Natural killer cell (primary cell): Measurements from ENCODE around the gene PPP1R3G. TPM values are rescaled to one million over a fixed set of nuclear protein-coding genes. Genes with fewer than 3 reads are reported as not detected.

ENCODE experiments used
- ATAC-seq, 3 donors: fragments of 150-1000 bp in 2 of 3; fragments of 200-7000 bp in 1 of 3; cut with Tn5 transposase; 1 replicate in 1 of 3; 2 replicates in 2 of 3; pipeline ENCODE4 v1.10.0; 2021; ENCODE audit warnings: mild to moderate bottlenecking in 2 of 3, moderate library complexity in 2 of 3
- DNase-seq, 2 donors: peaks; one replicate each; pipeline versions ENCODE4 v3.0.0 to v3.0.0-alpha.2; 2013 to 2021; ENCODE audit warnings: mixed read lengths in 1 of 2
- H3K27ac ChIP-seq: one replicate; pipeline ENCODE4 v1.5.1; 2013; ENCODE audit warnings: mild to moderate bottlenecking, low read length
- H3K27me3 ChIP-seq: one replicate; pipeline ENCODE4 v1.6.1; 2013; ENCODE audit warnings: low read length; ENCODE audit not compliant: control insufficient read depth, insufficient read depth
- H3K36me3 ChIP-seq: one replicate; pipeline ENCODE4 v1.6.1; 2013; ENCODE audit warnings: low read length; ENCODE audit not compliant: control insufficient read depth, insufficient read depth
- H3K4me1 ChIP-seq: one replicate; pipeline ENCODE4 v1.6.1; 2013; ENCODE audit warnings: low read length; ENCODE audit not compliant: control insufficient read depth, insufficient read depth
- H3K4me3 ChIP-seq: one replicate; pipeline ENCODE4 v1.5.1; 2013; ENCODE audit warnings: low read length
- H3K9me3 ChIP-seq: one replicate; pipeline ENCODE4 v1.6.1; 2013; ENCODE audit warnings: low read length; ENCODE audit not compliant: control insufficient read depth, insufficient read depth
- H3K27ac Mint-ChIP-seq, 2 donors: one replicate each; pipeline ENCODE4 v1.8.0; 2022; ENCODE audit warnings: mild to moderate bottlenecking in 2 of 2, mixed read lengths in 2 of 2, moderate library complexity in 1 of 2
- H3K27me3 Mint-ChIP-seq, 2 donors: one replicate each; pipeline ENCODE4 v1.8.0; 2022; ENCODE audit warnings: low read depth in 2 of 2, mixed read lengths in 2 of 2
- H3K36me3 Mint-ChIP-seq: one replicate; pipeline ENCODE4 v1.8.0; 2022; ENCODE audit warnings: mixed read lengths
- H3K4me1 Mint-ChIP-seq, 2 donors: one replicate each; pipeline ENCODE4 v1.8.0; 2022; ENCODE audit warnings: mixed read lengths in 2 of 2
- H3K4me3 Mint-ChIP-seq: one replicate; pipeline ENCODE4 v1.8.0; 2022; ENCODE audit warnings: mild to moderate bottlenecking, moderate library complexity, mixed read lengths
- H3K9me3 Mint-ChIP-seq, 2 donors: one replicate each; pipeline ENCODE4 v1.8.0; 2022; ENCODE audit warnings: mixed read lengths in 2 of 2
- CTCF ChIP-seq: fragments of 200-600 bp; IDR thresholded peaks from one replicate; pipeline ENCODE4 v1.8.0; 2022; ENCODE audit warnings: antibody characterized with exemption
- WGBS: methylation state at CpG from one replicate; pipeline ENCODE4 v1.1.7; 2013; ENCODE audit warnings: missing lambda C conversion rate; ENCODE audit not compliant: insufficient coverage; 5-methylcytosine and 5-hydroxymethylcytosine counted together
- intact Hi-C: fragments of 100-400 bp; cut with micrococcal nuclease; formaldehyde crosslinking; loops from one replicate; pipeline ENCODE4 v1.14.2; 2022
- total RNA-seq, 4 donors: library from RNA; stranded (reverse); fragments of 120-200 nt in 1 of 4; gene quantifications; one replicate each; pipeline versions ENCODE4 v1.2.3 to v1.2.4, GENCODE V29; 2013 to 2022

Gene PPP1R3G
- total RNA-seq, 3 donors from 2014 or later (not counting 1 experiment from before 2014, with no cell fraction given): 0.07 TPM; not detected in 2

- H3K4me3 Mint-ChIP-seq: no peak overlapping the region
- H3K4me1 Mint-ChIP-seq: no peaks in the 10 kb centered on the region
- DNase-seq (no peak), ATAC-seq (no peak)
- H3K9me3 Mint-ChIP-seq: no peaks in the 10 kb centered on the region
- TF ChIP-seq CTCF: no peak
- Histone ChIP-seq H3K4me1 (no peaks in the 10 kb centered on the region), H3K27ac (no peak overlapping the region), H3K9me3 (no peaks in the 10 kb centered on the region), H3K36me3 (no peaks in the 10 kb centered on the region), H3K27me3 (no peaks in the 10 kb centered on the region), H3K4me3 (no peak overlapping the region)
- no peaks in the 10 kb centered on the region for H3K27me3 Mint-ChIP-seq
- intact Hi-C loops: no loop called here
- WGBS: 95% methylated on average over 13 of the region's 14 CpGs
- H3K36me3 Mint-ChIP-seq: no peaks in the 10 kb centered on the region
- no peak overlapping the region for H3K27ac Mint-ChIP-seq
Observed at GRCh38 chr6:5098501-5099270, 13.5 kb downstream of the PPP1R3G start.

- no peak for ATAC-seq
- Histone ChIP-seq H3K27me3 (no peaks in the 10 kb centered on the region), H3K4me3 (no peak overlapping the region), H3K27ac (no peak overlapping the region), H3K9me3 (no peaks in the 10 kb centered on the region), H3K4me1 (no peaks in the 10 kb centered on the region), H3K36me3 (no peaks in the 10 kb centered on the region)
- Mint-ChIP-seq H3K36me3 (no peaks in the 10 kb centered on the region), H3K27me3 (no peaks in the 10 kb centered on the region), H3K4me3 (no peak overlapping the region), H3K4me1 (no peaks in the 10 kb centered on the region), H3K27ac (no peak overlapping the region), H3K9me3 (no peaks in the 10 kb centered on the region)
- WGBS: 93% methylated on average over 3 of the region's 3 CpGs
- DNase-seq: no peak
- intact Hi-C loops: no loop called here
- no peak for TF ChIP-seq CTCF
Observed at GRCh38 chr6:5099537-5099936, 14.4 kb downstream of the PPP1R3G start.

GRCh38 chr6:5100806-5101205 lies 15.7 kb downstream of the PPP1R3G start:
- DNase-seq (no peak), ATAC-seq (no peak)
- no peak overlapping the region for H3K4me3 Mint-ChIP-seq
- Histone ChIP-seq H3K9me3 (no peaks in the 10 kb centered on the region), H3K27me3 (no peaks in the 10 kb centered on the region), H3K4me3 (no peak overlapping the region), H3K36me3 (no peaks in the 10 kb centered on the region), H3K27ac (no peak overlapping the region), H3K4me1 (no peaks in the 10 kb centered on the region)
- 97% methylated on average over 7 of the region's 7 CpGs for WGBS
- no peaks in the 10 kb centered on the region for H3K27me3 Mint-ChIP-seq
- no peaks in the 10 kb centered on the region for H3K4me1 Mint-ChIP-seq
- intact Hi-C loops: no loop called here
- no peak for TF ChIP-seq CTCF
- no peaks in the 10 kb centered on the region for H3K36me3 Mint-ChIP-seq
- H3K27ac Mint-ChIP-seq: no peak overlapping the region
- H3K9me3 Mint-ChIP-seq: no peaks in the 10 kb centered on the region
